GM12873 (cell line): ENCODE measurements around the gene PDZD4.

ENCODE experiments used
- CTCF ChIP-seq: IDR thresholded peaks from 2 replicates; pipeline ENCODE4 v1.5.1; 2012; ENCODE audit warnings: low read depth, mild to moderate bottlenecking, moderate library complexity, low read length, control low read depth; ENCODE audit not compliant: insufficient read depth; ENCODE audit errors: missing control alignments

The PDZD4 gene

GRCh38 chrX:153829799-153830639, at the start of gene PDZD4:
PDZD4 (minus strand) TSS chrX:153830544; CDS start chrX:153830298, 246 bp downstream.
- no peak for TF ChIP-seq CTCF

GRCh38 chrX:153879741-153880439, 49.5 kb upstream of the PDZD4 start:
- TF ChIP-seq CTCF: no peak

- no peak for TF ChIP-seq CTCF
These were observed 48.8 kb upstream of the PDZD4 start for GRCh38 chrX:153878969-153879653.

- TF ChIP-seq CTCF: no peak
These were observed 48.0 kb upstream of the PDZD4 start for GRCh38 chrX:153878345-153878744.

GRCh38 chrX:153877571-153878261, 47.4 kb upstream of the PDZD4 start:
- no peak for TF ChIP-seq CTCF

- TF ChIP-seq CTCF: no peak
These were observed 45.8 kb upstream of the PDZD4 start for GRCh38 chrX:153876112-153876491.
